CD4-positive, alpha-beta T cell treated with Interleukin-12 subunit alpha and Interleukin-12 subunit beta, for 1 hour (primary cell): ENCODE results near the gene GARIN3.
"Not testable (repeated sequence)": the region's sequence is repeated elsewhere in the genome, so short reads cannot be mapped to it uniquely, and the experiment has no call there.

Source experiments
- DNase-seq: peaks from one replicate; pipeline ENCODE4 v3.0.0-alpha.2; 2020

The GARIN3 gene

GRCh38 chr5:157166214-157167213, at the start of gene GARIN3:
Gene GARIN3 (minus strand): TSS chr5:157166264. CDS start chr5:157166168, 96 bp downstream.
- no peak for DNase-seq

DNA sequence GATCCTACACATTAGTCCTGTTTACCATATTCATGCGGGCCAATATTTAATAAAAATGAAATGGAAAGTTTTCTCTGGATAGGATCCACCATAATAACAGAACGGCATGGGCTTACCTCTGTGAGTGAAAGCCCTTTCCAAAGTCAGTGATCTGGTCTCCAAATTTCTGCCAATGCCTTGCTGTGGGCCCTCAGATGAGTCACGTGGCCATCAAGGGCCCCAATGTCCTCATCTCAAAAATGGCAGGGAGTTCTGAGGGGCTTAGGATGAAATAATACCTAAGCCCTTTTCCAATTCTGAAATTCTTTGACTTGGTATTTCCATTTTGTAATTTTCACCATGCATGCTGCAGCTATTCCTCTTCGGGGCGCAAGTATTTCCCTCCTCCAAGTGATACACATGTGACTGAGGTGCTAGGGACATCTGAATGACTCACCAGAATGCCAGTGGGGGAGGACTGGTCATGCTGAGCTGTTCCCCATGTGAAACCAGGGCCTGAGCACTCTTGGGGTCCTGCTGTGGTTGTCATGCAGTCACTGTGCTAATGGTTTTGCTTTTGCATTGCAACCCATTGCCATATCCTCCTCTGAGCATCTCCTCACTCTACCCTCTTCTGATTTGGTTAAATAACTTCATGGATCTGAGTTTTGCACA, 49.6 kb upstream of the GARIN3 start:
- no peak for DNase-seq

GRCh38 chr5:157214861-157215513, 48.9 kb upstream of the GARIN3 start:
- peak; percentile 65 for DNase-seq

GRCh38 chr5:157214415-157214814, 48.4 kb upstream of the GARIN3 start:
- no peak for DNase-seq

GRCh38 chr5:157213527-157214243, 47.6 kb upstream of the GARIN3 start:
- no peak for DNase-seq

- DNase-seq = no peak
Observed at GRCh38 chr5:157212307-157212706, 46.2 kb upstream of the GARIN3 start.

- DNase-seq = peak; percentile 45
Observed at GRCh38 chr5:157210652-157211051, 44.6 kb upstream of the GARIN3 start.

- DNase-seq = no peak
Observed at GRCh38 chr5:157205708-157206107, 39.6 kb upstream of the GARIN3 start.

GRCh38 chr5:157204765-157205164, 38.7 kb upstream of the GARIN3 start:
- DNase-seq = peak; percentile 68

- DNase-seq = no peak
Observed at GRCh38 chr5:157203417-157203816, 37.4 kb upstream of the GARIN3 start.

DNA sequence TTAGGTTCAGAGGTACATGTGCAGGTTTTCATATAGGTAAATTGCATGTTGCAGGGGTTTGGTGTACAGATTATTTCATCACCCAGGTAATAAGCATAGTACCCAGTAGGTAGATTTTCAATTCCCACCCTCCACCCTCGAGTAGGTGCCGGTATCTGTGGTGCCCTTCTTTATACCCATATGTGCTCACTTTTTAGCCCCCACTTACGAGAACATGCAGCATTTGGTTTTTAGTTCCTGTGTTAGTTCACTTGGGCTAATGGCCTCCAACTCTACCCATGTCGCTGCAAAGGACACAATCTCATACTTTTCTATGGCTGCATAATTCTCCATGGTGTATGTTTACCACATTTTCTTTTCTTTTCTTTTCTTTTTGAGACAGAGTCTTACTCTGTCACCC, 35.8 kb upstream of the GARIN3 start:
- DNase-seq = no peak

- peak; percentile 75 for DNase-seq
Observed at GRCh38 chr5:157198277-157198986, 32.4 kb upstream of the GARIN3 start.

DNA sequence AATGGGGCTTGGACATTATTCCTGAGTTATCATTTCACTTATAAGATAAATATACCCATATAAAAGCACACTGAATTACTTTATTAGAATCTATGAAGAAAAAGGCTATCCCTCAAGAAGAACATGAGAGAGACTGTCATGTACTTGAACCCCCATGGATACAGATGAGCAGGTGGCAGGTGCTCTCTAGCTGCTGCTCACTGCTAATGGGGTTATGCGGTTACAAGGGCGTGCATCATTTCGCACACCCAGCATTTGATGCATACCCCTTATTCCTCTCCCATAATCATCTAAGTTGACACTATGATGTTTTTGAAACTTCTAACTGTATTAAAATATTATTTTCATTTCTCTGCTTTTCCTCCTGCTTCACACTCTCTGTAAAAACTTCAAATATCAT, 31.0 kb upstream of the GARIN3 start:
- DNase-seq = peak; percentile 63

- DNase-seq = peak; percentile 70
Observed at GRCh38 chr5:157196045-157196444, 30.0 kb upstream of the GARIN3 start.

- DNase-seq = peak; percentile 68
Observed at GRCh38 chr5:157193699-157194424, 27.8 kb upstream of the GARIN3 start.

DNA sequence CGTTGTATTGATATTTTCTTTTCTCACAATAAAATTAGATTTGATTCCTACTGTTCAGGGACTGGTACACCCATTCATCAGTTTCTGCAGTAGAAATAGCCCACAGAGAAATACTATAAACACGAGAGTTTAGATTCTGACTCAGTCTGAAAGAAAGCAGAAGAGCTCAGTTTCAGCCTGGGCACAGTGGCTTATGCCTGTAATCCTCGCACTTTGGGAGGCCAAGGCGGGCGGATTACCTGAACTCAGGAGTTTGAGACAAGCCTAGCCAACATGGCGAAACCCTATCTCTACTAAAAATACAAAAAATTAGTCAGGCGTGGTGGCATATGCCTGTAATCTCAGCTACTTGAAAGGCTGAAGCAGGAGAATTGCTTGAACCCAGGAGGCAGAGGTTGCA, 23.2 kb upstream of the GARIN3 start:
- DNase-seq = no peak

DNA sequence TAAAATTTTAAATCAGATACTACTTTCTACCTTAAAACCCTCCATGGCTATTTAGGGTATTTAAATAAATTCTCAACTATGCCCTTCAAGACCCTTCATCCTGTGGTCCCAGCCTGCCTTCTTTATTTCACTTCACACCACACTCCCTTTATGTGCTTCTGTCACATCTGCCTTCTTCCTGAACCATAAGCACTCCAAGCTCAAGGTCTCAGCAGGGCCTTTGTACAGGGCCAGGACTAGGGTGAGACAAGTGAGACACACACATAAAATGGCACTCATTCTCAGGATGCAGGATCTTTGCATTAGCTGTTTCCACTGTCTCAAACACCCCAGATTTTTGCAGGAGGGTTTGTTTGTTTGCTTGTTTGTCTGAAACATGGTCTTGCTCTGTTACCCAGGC, 22.2 kb upstream of the GARIN3 start:
- DNase-seq = no peak

- no peak for DNase-seq
Observed at GRCh38 chr5:157187046-157187754, 21.1 kb upstream of the GARIN3 start.

GRCh38 chr5:157186309-157187045, 20.4 kb upstream of the GARIN3 start:
- no peak for DNase-seq

- DNase-seq = not testable (repeated sequence)
Observed at GRCh38 chr5:157185122-157185521, 19.1 kb upstream of the GARIN3 start.
